Measurements from ENCODE around the gene TNK1.

The TNK1 gene

DNA sequence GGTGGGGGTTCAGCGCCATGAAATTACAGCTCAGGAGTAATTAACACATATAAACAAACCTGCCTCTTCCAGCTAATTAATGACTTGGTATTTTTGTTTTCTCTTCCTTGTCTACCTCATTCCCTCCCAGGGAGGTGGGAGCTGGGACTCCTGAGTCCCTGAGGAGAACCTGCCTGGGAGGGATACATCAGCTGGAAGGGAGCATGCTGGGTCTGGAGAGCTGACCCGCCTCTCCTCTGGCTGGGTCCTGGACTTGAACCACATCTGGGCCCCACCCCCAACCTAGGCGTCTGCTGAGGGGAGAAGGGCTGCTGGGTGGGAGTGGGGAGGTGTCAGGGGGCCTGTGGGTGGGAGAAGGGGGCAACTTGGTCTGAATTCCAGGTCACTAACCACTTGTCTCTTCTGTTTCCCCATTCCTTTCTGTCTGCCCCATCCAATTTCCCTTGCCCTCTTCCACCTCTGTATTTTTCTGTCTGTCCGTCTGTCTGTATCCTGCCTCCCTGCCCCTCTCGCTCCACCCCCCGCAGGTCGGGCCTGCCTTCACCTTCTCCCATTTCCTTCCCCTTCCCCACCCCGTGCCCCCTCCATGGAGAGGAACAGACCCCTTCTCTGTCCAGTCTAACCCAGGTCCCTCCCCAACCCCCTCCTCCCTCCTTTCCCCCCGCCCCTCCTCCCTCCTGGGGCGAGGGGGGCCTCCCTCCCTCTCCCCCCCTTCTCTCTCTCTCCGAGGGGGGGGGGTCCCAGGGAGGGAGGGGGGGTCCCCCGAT is 26.8 kb downstream of the TNK1 start, which contains the start of gene NLGN2:
NLGN2 (plus strand) TSS at position 361 of the 767 bp plus-strand sequence. CDS start 411 bp downstream, outside the sequence.
- Histone ChIP-seq H3K4me1 (ENCODE audit: insufficient read depth, poor library complexity, severe bottlenecking) (no peaks in the 10 kb centered on the region), H3K27me3 (ENCODE audit: insufficient read depth, poor library complexity, severe bottlenecking) (no peaks in the 10 kb centered on the region), H3K9me3 (ENCODE audit: severe bottlenecking) (no peaks in the 10 kb centered on the region), H3K36me3 (ENCODE audit: low read depth) (peaks cover 1% of the 10 kb centered on the region; the same call in 1 of the 2 replicates), H3K27ac (ENCODE audit: poor library complexity, severe bottlenecking) (no peak within 1 kb of the TSS), H3K4me3 (ENCODE audit: severe bottlenecking) (no peak within 1 kb of the TSS)
- ATAC-seq (ENCODE audit: low read depth) (no peak), DNase-seq (ENCODE audit: low spot score) (no peak)
- TF ChIP-seq, protein P1, sequence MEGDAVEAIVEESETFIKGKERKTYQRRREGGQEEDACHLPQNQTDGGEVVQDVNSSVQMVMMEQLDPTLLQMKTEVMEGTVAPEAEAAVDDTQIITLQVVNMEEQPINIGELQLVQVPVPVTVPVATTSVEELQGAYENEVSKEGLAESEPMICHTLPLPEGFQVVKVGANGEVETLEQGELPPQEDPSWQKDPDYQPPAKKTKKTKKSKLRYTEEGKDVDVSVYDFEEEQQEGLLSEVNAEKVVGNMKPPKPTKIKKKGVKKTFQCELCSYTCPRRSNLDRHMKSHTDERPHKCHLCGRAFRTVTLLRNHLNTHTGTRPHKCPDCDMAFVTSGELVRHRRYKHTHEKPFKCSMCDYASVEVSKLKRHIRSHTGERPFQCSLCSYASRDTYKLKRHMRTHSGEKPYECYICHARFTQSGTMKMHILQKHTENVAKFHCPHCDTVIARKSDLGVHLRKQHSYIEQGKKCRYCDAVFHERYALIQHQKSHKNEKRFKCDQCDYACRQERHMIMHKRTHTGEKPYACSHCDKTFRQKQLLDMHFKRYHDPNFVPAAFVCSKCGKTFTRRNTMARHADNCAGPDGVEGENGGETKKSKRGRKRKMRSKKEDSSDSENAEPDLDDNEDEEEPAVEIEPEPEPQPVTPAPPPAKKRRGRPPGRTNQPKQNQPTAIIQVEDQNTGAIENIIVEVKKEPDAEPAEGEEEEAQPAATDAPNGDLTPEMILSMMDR (IDR thresholded peaks at IDR 0.05; ENCODE audit: poor library complexity, severe bottlenecking): no peak

DNA sequence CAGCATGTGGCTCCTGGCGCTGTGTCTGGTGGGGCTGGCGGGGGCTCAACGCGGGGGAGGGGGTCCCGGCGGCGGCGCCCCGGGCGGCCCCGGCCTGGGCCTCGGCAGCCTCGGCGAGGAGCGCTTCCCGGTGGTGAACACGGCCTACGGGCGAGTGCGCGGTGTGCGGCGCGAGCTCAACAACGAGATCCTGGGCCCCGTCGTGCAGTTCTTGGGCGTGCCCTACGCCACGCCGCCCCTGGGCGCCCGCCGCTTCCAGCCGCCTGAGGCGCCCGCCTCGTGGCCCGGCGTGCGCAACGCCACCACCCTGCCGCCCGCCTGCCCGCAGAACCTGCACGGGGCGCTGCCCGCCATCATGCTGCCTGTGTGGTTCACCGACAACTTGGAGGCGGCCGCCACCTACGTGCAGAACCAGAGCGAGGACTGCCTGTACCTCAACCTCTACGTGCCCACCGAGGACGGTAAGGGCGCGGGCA is 27.4 kb downstream of the TNK1 start:
- H3K27me3 ChIP-seq (ENCODE audit: insufficient read depth, poor library complexity, severe bottlenecking): no peaks in the 10 kb centered on the region
- TF ChIP-seq, protein P1 (IDR thresholded peaks at IDR 0.05; ENCODE audit: poor library complexity, severe bottlenecking): no peak
- H3K27ac ChIP-seq (ENCODE audit: poor library complexity, severe bottlenecking): no peak overlapping the region
- no peaks in the 10 kb centered on the region for H3K9me3 ChIP-seq (ENCODE audit: severe bottlenecking)
- no peak overlapping the region for H3K4me3 ChIP-seq (ENCODE audit: severe bottlenecking)
- H3K4me1 ChIP-seq (ENCODE audit: insufficient read depth, poor library complexity, severe bottlenecking): no peaks in the 10 kb centered on the region
- ATAC-seq (ENCODE audit: low read depth) (no peak), DNase-seq (ENCODE audit: low spot score) (no peak)
- H3K36me3 ChIP-seq (ENCODE audit: low read depth): no peaks in the 10 kb centered on the region

DNA sequence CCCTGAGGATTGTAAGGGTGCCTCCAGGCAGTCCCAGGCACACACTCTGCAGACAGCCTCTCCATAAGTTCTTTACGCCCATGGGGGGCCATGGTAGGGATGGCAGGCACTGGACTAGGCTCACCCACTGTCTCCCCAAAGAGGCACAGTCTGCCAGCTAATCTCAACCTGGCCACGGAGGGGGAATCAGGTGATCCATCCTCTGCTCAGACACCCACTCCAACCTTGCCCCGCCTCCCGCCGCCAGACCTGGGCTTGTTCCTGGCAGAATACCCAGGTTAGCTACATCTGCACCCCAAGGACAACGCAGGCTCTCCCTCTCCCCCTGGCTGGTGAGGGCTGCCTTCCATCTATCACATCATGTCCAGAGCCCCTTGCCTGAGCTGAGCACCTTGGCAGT is 28.0 kb downstream of the TNK1 start:
- Histone ChIP-seq H3K9me3 (ENCODE audit: severe bottlenecking) (no peaks in the 10 kb centered on the region), H3K36me3 (ENCODE audit: low read depth) (no peaks in the 10 kb centered on the region), H3K27me3 (ENCODE audit: insufficient read depth, poor library complexity, severe bottlenecking) (no peaks in the 10 kb centered on the region), H3K27ac (ENCODE audit: poor library complexity, severe bottlenecking) (no peak overlapping the region), H3K4me3 (ENCODE audit: severe bottlenecking) (no peak overlapping the region), H3K4me1 (ENCODE audit: insufficient read depth, poor library complexity, severe bottlenecking) (no peaks in the 10 kb centered on the region)
- DNase-seq (ENCODE audit: low spot score): no peak
- no peak for ATAC-seq (ENCODE audit: low read depth)
- TF ChIP-seq, protein P1 (IDR thresholded peaks at IDR 0.05; ENCODE audit: poor library complexity, severe bottlenecking): no peak

DNA sequence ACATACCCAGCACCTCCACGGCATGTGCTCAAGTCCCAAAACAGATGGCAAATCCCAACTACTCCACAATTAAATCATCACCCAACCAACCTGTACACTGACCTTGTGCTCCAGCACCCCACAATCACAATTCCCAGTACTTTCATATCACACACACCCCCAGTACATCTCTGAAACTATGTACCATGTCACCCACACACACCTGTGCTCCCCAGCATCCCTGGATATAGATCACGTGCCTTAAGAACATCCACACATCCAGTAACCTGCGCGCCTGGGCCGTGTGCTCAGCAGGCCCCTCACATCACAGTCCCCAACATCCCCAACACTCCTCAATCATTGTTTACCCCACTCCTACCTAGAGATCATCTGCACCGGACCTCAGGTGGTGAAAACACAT is 28.8 kb downstream of the TNK1 start:
- H3K36me3 ChIP-seq (ENCODE audit: low read depth): no peaks in the 10 kb centered on the region
- no peak overlapping the region for H3K27ac ChIP-seq (ENCODE audit: poor library complexity, severe bottlenecking)
- DNase-seq (ENCODE audit: low spot score) (no peak), ATAC-seq (ENCODE audit: low read depth) (no peak)
- H3K9me3 ChIP-seq (ENCODE audit: severe bottlenecking): no peaks in the 10 kb centered on the region
- H3K4me3 ChIP-seq (ENCODE audit: severe bottlenecking): no peak overlapping the region
- no peaks in the 10 kb centered on the region for H3K4me1 ChIP-seq (ENCODE audit: insufficient read depth, poor library complexity, severe bottlenecking)
- TF ChIP-seq, protein P1 (IDR thresholded peaks at IDR 0.05; ENCODE audit: poor library complexity, severe bottlenecking): no peak
- H3K27me3 ChIP-seq (ENCODE audit: insufficient read depth, poor library complexity, severe bottlenecking): no peaks in the 10 kb centered on the region

Measured in RWPE2 (cell line).